SK-MEL-5 (cell line): ENCODE data around the gene COG6. TPM values are rescaled to one million over a fixed set of nuclear protein-coding genes. Genes with fewer than 3 reads are reported as not detected.

Source experiments
- DNase-seq: peaks from one replicate; pipeline ENCODE4 v3.0.0-alpha.2; 2016; ENCODE audit warnings: low read depth, low spot score
- in situ Hi-C: cut with HindIII; loops from 2 replicates; pipeline ENCODE4 v1.10.0; 2016; ENCODE audit warnings: low sequenced_read_pairs, high pct_unique_total_duplicates, low pct_unique_long_range_greater_than_20kb
- small RNA-seq, 2 experiments: library from RNA; depleted of rRNA; stranded (forward); fragments of <200 nt; gene quantifications; one replicate each; pipeline ENCODE3, GENCODE V24; 2014
- total RNA-seq: library from RNA; depleted of rRNA; stranded (reverse); fragments of >200 nt; shearing (Covaris generic); gene quantifications from 2 replicates; pipeline ENCODE4 v1.2.3, GENCODE V29; 2014; rRNA removed

Gene COG6
- total RNA-seq, 1 experiment from 2014 or later, result 21.4 TPM

DNA sequence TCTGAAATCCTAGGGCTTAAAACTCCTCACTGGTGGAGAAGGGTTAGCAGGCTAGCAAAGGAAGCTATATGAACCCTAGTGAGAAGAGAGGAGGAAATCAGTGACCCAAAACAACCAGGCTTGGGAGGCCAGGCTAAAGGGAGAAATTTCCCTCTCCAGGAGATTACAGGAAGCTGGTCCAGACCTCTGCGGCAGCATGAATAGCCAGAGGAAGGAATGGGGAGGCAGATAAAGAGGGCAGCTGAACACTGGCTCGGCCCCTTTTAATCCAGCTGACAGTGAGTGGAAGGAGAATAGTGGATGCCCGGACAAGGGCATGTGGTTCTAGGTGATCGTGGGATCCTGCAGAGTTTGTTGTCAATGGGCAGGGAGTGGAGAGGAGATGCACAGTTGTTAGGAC, 130.6 kb downstream of the COG6 start:
- no peak for DNase-seq
- in situ Hi-C loops, result no loop called here

DNA sequence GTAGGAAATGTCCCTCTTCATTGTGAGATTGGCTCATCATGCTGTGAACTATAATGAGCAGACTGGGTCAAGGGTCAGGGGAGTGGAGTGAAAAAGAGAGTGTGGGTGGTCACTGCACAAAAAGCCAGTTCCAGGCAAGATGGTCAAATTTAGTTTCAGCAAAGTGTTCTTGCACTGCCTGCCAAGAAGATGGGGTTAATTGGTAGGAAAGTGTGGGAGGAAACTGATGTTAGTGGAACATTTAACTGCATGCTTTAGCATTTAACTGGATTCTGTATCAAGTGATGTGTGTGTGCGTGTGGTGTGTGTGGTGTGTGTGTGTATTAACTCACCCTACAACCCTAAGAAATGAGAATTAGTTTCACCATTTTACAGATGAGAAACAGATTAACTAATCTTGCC, 131.6 kb downstream of the COG6 start:
- in situ Hi-C loops, result no loop called here
- no peak for DNase-seq

DNA sequence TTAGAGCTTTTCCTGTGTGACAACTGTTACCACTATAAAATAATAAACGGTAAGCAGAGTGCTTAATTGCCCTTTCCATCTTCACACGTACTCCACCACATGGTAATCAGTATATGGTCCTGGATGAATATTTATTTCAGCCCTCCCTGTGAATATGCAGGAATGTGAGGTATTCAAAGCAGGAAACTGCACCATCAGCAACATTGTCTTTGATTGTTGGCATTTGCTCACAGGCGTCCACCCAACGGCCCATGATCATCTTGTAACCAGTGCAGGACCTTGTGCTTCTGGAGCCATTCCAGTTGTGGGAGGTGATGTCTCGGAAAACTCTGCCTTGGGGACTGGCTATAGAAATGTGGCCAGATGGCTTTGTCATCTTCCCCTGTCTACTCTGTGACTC, 132.6 kb downstream of the COG6 start:
- DNase-seq, result no peak
- in situ Hi-C loops, result no loop called here

- no peak for DNase-seq
- in situ Hi-C loops, result no loop called here
Observed at GRCh38 chr13:39789451-39789850, 134.0 kb downstream of the COG6 start.

Small RNA genes within 50 kb of the gene (small RNA-seq; reads per million reads assigned to genes)
- gene MIR4305 (0 reads per million in 2 experiments), gene RNY4P14 (0 to 1.2 reads per million in 2 experiments)

Other genes starting within 250 kb of the COG6 start
- 14.1 and 17.2 TPM in 2 replicates for gene LHFPL6, start 52.5 kb upstream of the COG6 start, total RNA-seq